CD14-positive monocyte (primary cell): Measurements from ENCODE around the gene ZDHHC14. TPM values are rescaled to one million over a fixed set of nuclear protein-coding genes. Genes with fewer than 3 reads are reported as not detected.
A peak's percentile ranks its signal among the peaks of the same experiment; 100 is the strongest.

Source experiments
- DNase-seq, 3 donors: peaks; one replicate each; pipeline ENCODE4 v3.0.0-alpha.2; 2011 to 2022
- H2AFZ ChIP-seq: 2 replicates; pipeline ENCODE4 v1.6.0; 2012; ENCODE audit warnings: mild to moderate bottlenecking, low read depth, low read length, inconsistent platforms; ENCODE audit not compliant: insufficient read depth, poor library complexity, severe bottlenecking
- H3K27ac ChIP-seq, 2 donors: 1 replicate in 1 of 2; 2 replicates in 1 of 2; pipeline ENCODE4 v1.5.1; 2012 to 2013; ENCODE audit warnings: low read length in 2 of 2, control low read depth in 1 of 2, inconsistent platforms in 1 of 2, low read depth in 1 of 2, mild to moderate bottlenecking in 1 of 2
- H3K27me3 ChIP-seq, 2 donors: one replicate each; pipeline versions ENCODE4 v1.6.0 to v1.6.1; 2011 to 2013; ENCODE audit warnings: low read length in 2 of 2; ENCODE audit not compliant: control insufficient read depth in 2 of 2, insufficient read depth in 2 of 2
- H3K36me3 ChIP-seq, 2 donors: replicated peaks in 1 of 2; 1 replicate in 1 of 2; 2 replicates in 1 of 2; pipeline versions ENCODE4 v1.5.1 to v1.6.1; 2012 to 2013; ENCODE audit warnings: low read length in 2 of 2, control low read depth in 1 of 2, inconsistent platforms in 1 of 2, mild to moderate bottlenecking in 1 of 2; ENCODE audit not compliant: insufficient read depth in 2 of 2, control insufficient read depth in 1 of 2
- H3K4me1 ChIP-seq, 2 donors: 1 replicate in 1 of 2; 2 replicates in 1 of 2; pipeline versions ENCODE4 v1.5.1 to v1.6.1; 2012 to 2013; ENCODE audit warnings: low read length in 2 of 2, control low read depth in 1 of 2, inconsistent platforms in 1 of 2, mild to moderate bottlenecking in 1 of 2, moderate library complexity in 1 of 2; ENCODE audit not compliant: insufficient read depth in 2 of 2, control insufficient read depth in 1 of 2
- H3K4me2 ChIP-seq: replicated peaks from 2 replicates; pipeline ENCODE3; 2012; ENCODE audit warnings: low read length, moderate library complexity, mild to moderate bottlenecking; ENCODE audit not compliant: poor library complexity, severe bottlenecking; ENCODE audit errors: extremely low read depth
- H3K4me3 ChIP-seq, 3 experiments: fragments of 200-600 bp in 1 of 3; sonication (generic) in 1 of 3; replicated peaks in 1 of 3; 1 replicate in 2 of 3; 2 replicates in 1 of 3; pipeline ENCODE4 v1.5.1; 2011 to 2013; ENCODE audit warnings: low read length in 3 of 3, mild to moderate bottlenecking in 3 of 3, control low read depth in 2 of 3, low read depth in 2 of 3, inconsistent platforms in 1 of 3, moderate library complexity in 1 of 3
- H3K79me2 ChIP-seq: 2 replicates; pipeline ENCODE4 v1.6.0; 2012; ENCODE audit warnings: mild to moderate bottlenecking, control low read depth, inconsistent platforms, low read length, moderate library complexity; ENCODE audit not compliant: insufficient read depth
- H3K9ac ChIP-seq: 2 replicates; pipeline ENCODE4 v1.6.0; 2017; ENCODE audit warnings: low read length, mild to moderate bottlenecking; ENCODE audit not compliant: insufficient read depth, poor library complexity, severe bottlenecking
- H3K9me3 ChIP-seq, 2 donors: replicated peaks in 1 of 2; 1 replicate in 1 of 2; 2 replicates in 1 of 2; pipeline versions ENCODE4 v1.5.1 to v1.6.1; 2012 to 2013; ENCODE audit warnings: low read length in 2 of 2, control low read depth in 1 of 2; ENCODE audit not compliant: control insufficient read depth in 1 of 2, insufficient read depth in 1 of 2
- H4K20me1 ChIP-seq: 2 replicates; pipeline ENCODE4 v1.6.0; 2012; ENCODE audit warnings: mild to moderate bottlenecking, low read length, control low read depth, moderate library complexity; ENCODE audit not compliant: insufficient read depth
- H3K27ac Mint-ChIP-seq, 7 donors: one replicate each; pipeline ENCODE4 v1.8.0; 2020; ENCODE audit warnings: mild to moderate bottlenecking in 7 of 7, mixed read lengths in 7 of 7, moderate library complexity in 6 of 7, inconsistent platforms in 2 of 7
- H3K27me3 Mint-ChIP-seq, 3 donors: one replicate each; pipeline ENCODE4 v1.8.0; 2021 to 2022; ENCODE audit warnings: low read depth in 3 of 3, mild to moderate bottlenecking in 3 of 3, mixed read lengths in 3 of 3, moderate library complexity in 3 of 3, inconsistent platforms in 1 of 3
- H3K36me3 Mint-ChIP-seq, 2 donors: one replicate each; pipeline ENCODE4 v1.8.0; 2020; ENCODE audit warnings: mixed read lengths in 2 of 2, inconsistent platforms in 1 of 2, mild to moderate bottlenecking in 1 of 2
- H3K4me1 Mint-ChIP-seq: one replicate; pipeline ENCODE4 v1.8.0; 2020; ENCODE audit warnings: mild to moderate bottlenecking, mixed read lengths
- H3K4me3 Mint-ChIP-seq, 2 donors: one replicate each; pipeline ENCODE4 v1.8.0; 2020; ENCODE audit warnings: mild to moderate bottlenecking in 2 of 2, mixed read lengths in 2 of 2, moderate library complexity in 1 of 2
- H3K9me3 Mint-ChIP-seq, 7 donors: one replicate each; pipeline ENCODE4 v1.8.0; 2020 to 2022; ENCODE audit warnings: mixed read lengths in 7 of 7, mild to moderate bottlenecking in 6 of 7, moderate library complexity in 6 of 7, inconsistent platforms in 2 of 7
- CTCF ChIP-seq: fragments of 200-600 bp; IDR thresholded peaks from one replicate; pipeline ENCODE4 v1.8.0; 2022; ENCODE audit warnings: antibody characterized with exemption, mild to moderate bottlenecking
- WGBS: methylation state at CpG from one replicate; pipeline ENCODE4 v1.1.5; 2013; ENCODE audit warnings: missing lambda C conversion rate; ENCODE audit not compliant: insufficient coverage; 5-methylcytosine and 5-hydroxymethylcytosine counted together
- intact Hi-C, 2 donors: fragments of 100-400 bp; cut with micrococcal nuclease; formaldehyde crosslinking; loops; one replicate each; pipeline versions ENCODE4 v1.15.0 to v1.15.1; 2023
- polyA plus RNA-seq, 3 donors: library from polyadenylated mRNA; depleted of rRNA in 1 of 3; unstranded in 2 of 3; stranded (reverse) in 1 of 3; fragments of 300-500 nt in 2 of 3; fragments of >200 nt in 1 of 3; fragmentation: Illumina TruSeq in 2 of 3; gene quantifications; 1 replicate in 2 of 3; 2 replicates in 1 of 3; pipeline ENCODE4 v1.2.3, GENCODE V29; 2012 to 2021

ZDHHC14 gene
- polyA plus RNA-seq, 3 donors: 0.30 to 1.7 (median 0.93) TPM

GRCh38 chr6:157585274-157586087 lies 204.5 kb downstream of the ZDHHC14 start:
- Histone ChIP-seq H3K27me3 (no peaks in the 10 kb centered on the region), H2AFZ (no peak overlapping the region), H3K9ac (no peak overlapping the region), H3K4me3 (no peak overlapping the region), H3K4me2 (no peak overlapping the region), H3K4me1 (no peaks in the 10 kb centered on the region), H3K36me3 (no peaks in the 10 kb centered on the region), H3K9me3 (peaks cover 20 to 30% of the 10 kb centered on the region in 2 donors), H3K79me2 (no peaks in the 10 kb centered on the region), H3K27ac (no peak overlapping the region), H4K20me1 (no peaks in the 10 kb centered on the region)
- Mint-ChIP-seq H3K4me3 (no peak overlapping the region), H3K4me1 (no peaks in the 10 kb centered on the region), H3K27me3 (no peaks in the 10 kb centered on the region), H3K9me3 (peaks cover 8 to 27% (median 22%) of the 10 kb centered on the region in 7 donors), H3K36me3 (peaks cover 3 to 4% of the 10 kb centered on the region in 2 donors), H3K27ac (no peak overlapping the region)
- intact Hi-C loops: no loop called here
- no peak for DNase-seq
- TF ChIP-seq CTCF: no peak
- WGBS: 100% methylated on average over 6 of the region's 6 CpGs

GRCh38 chr6:157586088-157586414 lies 205.1 kb downstream of the ZDHHC14 start:
- H3K9ac ChIP-seq: no peak overlapping the region
- peaks cover 23 to 34% of the 10 kb centered on the region in 2 donors for H3K9me3 ChIP-seq
- DNase-seq: no peak
- Mint-ChIP-seq H3K27ac (peak overlapping the region in 1 of 7 donors; percentile 76), H3K36me3 (peaks cover 3 to 4% of the 10 kb centered on the region in 2 donors), H3K27me3 (no peaks in the 10 kb centered on the region), H3K9me3 (peaks cover 8 to 33% (median 27%) of the 10 kb centered on the region in 7 donors), H3K4me1 (no peaks in the 10 kb centered on the region), H3K4me3 (no peak overlapping the region)
- H3K36me3 ChIP-seq: no peaks in the 10 kb centered on the region
- WGBS: 92% methylated on average over 5 of the region's 5 CpGs
- no peak overlapping the region for H2AFZ ChIP-seq
- intact Hi-C loops: no loop called here
- no peak overlapping the region for H3K27ac ChIP-seq
- H4K20me1 ChIP-seq: no peaks in the 10 kb centered on the region
- no peaks in the 10 kb centered on the region for H3K27me3 ChIP-seq
- TF ChIP-seq CTCF: no peak
- no peaks in the 10 kb centered on the region for H3K79me2 ChIP-seq
- H3K4me1 ChIP-seq: no peaks in the 10 kb centered on the region
- H3K4me3 ChIP-seq: no peak overlapping the region
- H3K4me2 ChIP-seq: no peak overlapping the region
